ENCODE measurements around the gene ZMIZ1.

ZMIZ1 gene

GRCh38 chr10:79082631-79083596 is 14.1 kb downstream of the ZMIZ1 start:
- Histone ChIP-seq H3K4me2 (ENCODE audit: low read length) (no peak overlapping the region), H4K91ac (ENCODE audit: low read depth, low read length) (peak overlapping the region; percentile 67), H3K23ac (ENCODE audit: low read length) (no peak overlapping the region), H3K79me1 (ENCODE audit: low read length) (peaks cover 28% of the 10 kb centered on the region), H3K27me3 (ENCODE audit: insufficient read depth, low read length) (no peaks in the 10 kb centered on the region), H3K79me2 (ENCODE audit: control insufficient read depth, insufficient read depth, low read length, poor library complexity) (peaks cover 61% of the 10 kb centered on the region), H2AK5ac (ENCODE audit: low read length) (peak overlapping the region; percentile 38), H2AFZ (ENCODE audit: insufficient read depth, low read length, poor library complexity) (no peak overlapping the region), H3K27ac (ENCODE audit: low read depth, low read length) (no peak overlapping the region), H3K4me3 (ENCODE audit: low read depth, low read length) (no peak overlapping the region), H3K36me3 (ENCODE audit: control insufficient read depth in 1 of 2, insufficient read depth in 2 of 2, low read length in 2 of 2) (peaks cover 5 to 13% of the 10 kb centered on the region in 2 experiments), H3K9ac (ENCODE audit: low read length) (no peak overlapping the region), H3K4ac (ENCODE audit: low read depth, low read length) (peak overlapping the region; percentile 80), H2BK12ac (ENCODE audit: low read length) (peak overlapping the region; percentile 23), H2BK5ac (ENCODE audit: low read depth, low read length, poor library complexity) (peak overlapping the region; percentile 10), H3K4me1 (ENCODE audit: control insufficient read depth in 1 of 2, insufficient read depth in 2 of 2, low read length in 2 of 2) (peaks cover 58 to 66% of the 10 kb centered on the region in 2 experiments), H4K8ac (ENCODE audit: low read depth, low read length) (no peak overlapping the region), H3K14ac (ENCODE audit: low read length) (peak overlapping the region; percentile 12), H3K9me3 (ENCODE audit: insufficient read depth, low read depth, low read length) (no peaks in the 10 kb centered on the region), H4K12ac (ENCODE audit: low read depth, low read length) (no peak overlapping the region), H3K18ac (ENCODE audit: low read length) (peak overlapping the region; percentile 81), H2BK120ac (ENCODE audit: insufficient read depth, low read length, poor library complexity) (no peak overlapping the region)
- WGBS (ENCODE audit: extremely low coverage, insufficient coverage, insufficient read length) = no CpG with 5 or more reads among the region's 8 CpGs
- no peak for DNase-seq

GRCh38 chr10:79084012-79084971 is 15.5 kb downstream of the ZMIZ1 start:
- Histone ChIP-seq H3K4me3 (ENCODE audit: low read depth, low read length) (no peak overlapping the region), H2BK120ac (ENCODE audit: insufficient read depth, low read length, poor library complexity) (no peak overlapping the region), H3K79me2 (ENCODE audit: control insufficient read depth, insufficient read depth, low read length, poor library complexity) (peaks cover 64% of the 10 kb centered on the region), H3K9ac (ENCODE audit: low read length) (no peak overlapping the region), H3K4ac (ENCODE audit: low read depth, low read length) (peak overlapping the region; percentile 56), H4K91ac (ENCODE audit: low read depth, low read length) (no peak overlapping the region), H4K8ac (ENCODE audit: low read depth, low read length) (no peak overlapping the region), H3K4me1 (ENCODE audit: control insufficient read depth in 1 of 2, insufficient read depth in 2 of 2, low read length in 2 of 2) (peaks cover 48 to 53% of the 10 kb centered on the region in 2 experiments), H3K36me3 (ENCODE audit: control insufficient read depth in 1 of 2, insufficient read depth in 2 of 2, low read length in 2 of 2) (peaks cover 14 to 20% of the 10 kb centered on the region in 2 experiments), H3K23ac (ENCODE audit: low read length) (no peak overlapping the region), H3K14ac (ENCODE audit: low read length) (no peak overlapping the region), H2BK12ac (ENCODE audit: low read length) (no peak overlapping the region), H3K79me1 (ENCODE audit: low read length) (peaks cover 24% of the 10 kb centered on the region), H3K27me3 (ENCODE audit: insufficient read depth, low read length) (no peaks in the 10 kb centered on the region), H3K4me2 (ENCODE audit: low read length) (no peak overlapping the region), H3K18ac (ENCODE audit: low read length) (no peak overlapping the region), H2BK5ac (ENCODE audit: low read depth, low read length, poor library complexity) (no peak overlapping the region), H2AK5ac (ENCODE audit: low read length) (no peak overlapping the region), H3K9me3 (ENCODE audit: insufficient read depth, low read depth, low read length) (no peaks in the 10 kb centered on the region), H4K12ac (ENCODE audit: low read depth, low read length) (no peak overlapping the region), H2AFZ (ENCODE audit: insufficient read depth, low read length, poor library complexity) (no peak overlapping the region), H3K27ac (ENCODE audit: low read depth, low read length) (no peak overlapping the region)
- WGBS (ENCODE audit: extremely low coverage, insufficient coverage, insufficient read length) = no CpG with 5 or more reads among the region's 9 CpGs
- DNase-seq = peak in 1 of 2 donors; percentile 51

GRCh38 chr10:79084972-79085597 is 16.3 kb downstream of the ZMIZ1 start:
- no peak overlapping the region for H2BK5ac ChIP-seq (ENCODE audit: low read depth, low read length, poor library complexity)
- H3K14ac ChIP-seq (ENCODE audit: low read length) = no peak overlapping the region
- no peak overlapping the region for H2BK120ac ChIP-seq (ENCODE audit: insufficient read depth, low read length, poor library complexity)
- no peak overlapping the region for H4K12ac ChIP-seq (ENCODE audit: low read depth, low read length)
- H3K4ac ChIP-seq (ENCODE audit: low read depth, low read length) = peak overlapping the region; percentile 56
- H3K23ac ChIP-seq (ENCODE audit: low read length) = no peak overlapping the region
- H3K27ac ChIP-seq (ENCODE audit: low read depth, low read length) = no peak overlapping the region
- H3K79me1 ChIP-seq (ENCODE audit: low read length) = peaks cover 19% of the 10 kb centered on the region
- no peak overlapping the region for H3K4me3 ChIP-seq (ENCODE audit: low read depth, low read length)
- WGBS (ENCODE audit: extremely low coverage, insufficient coverage, insufficient read length) = no CpG with 5 or more reads among the region's 14 CpGs
- no peak overlapping the region for H4K8ac ChIP-seq (ENCODE audit: low read depth, low read length)
- no peak for DNase-seq
- peaks cover 40 to 45% of the 10 kb centered on the region in 2 experiments for H3K4me1 ChIP-seq (ENCODE audit: control insufficient read depth in 1 of 2, insufficient read depth in 2 of 2, low read length in 2 of 2)
- H2BK12ac ChIP-seq (ENCODE audit: low read length) = no peak overlapping the region
- H4K91ac ChIP-seq (ENCODE audit: low read depth, low read length) = no peak overlapping the region
- H3K9ac ChIP-seq (ENCODE audit: low read length) = no peak overlapping the region
- H3K79me2 ChIP-seq (ENCODE audit: control insufficient read depth, insufficient read depth, low read length, poor library complexity) = peaks cover 62% of the 10 kb centered on the region
- H2AFZ ChIP-seq (ENCODE audit: insufficient read depth, low read length, poor library complexity) = no peak overlapping the region
- peaks cover 17 to 25% of the 10 kb centered on the region in 2 experiments for H3K36me3 ChIP-seq (ENCODE audit: control insufficient read depth in 1 of 2, insufficient read depth in 2 of 2, low read length in 2 of 2)
- H3K27me3 ChIP-seq (ENCODE audit: insufficient read depth, low read length) = no peaks in the 10 kb centered on the region
- H3K9me3 ChIP-seq (ENCODE audit: insufficient read depth, low read depth, low read length) = no peaks in the 10 kb centered on the region
- H3K18ac ChIP-seq (ENCODE audit: low read length) = peak overlapping the region; percentile 2
- H3K4me2 ChIP-seq (ENCODE audit: low read length) = no peak overlapping the region
- no peak overlapping the region for H2AK5ac ChIP-seq (ENCODE audit: low read length)

- Histone ChIP-seq H3K4ac (ENCODE audit: low read depth, low read length) (no peak overlapping the region), H4K12ac (ENCODE audit: low read depth, low read length) (no peak overlapping the region), H2AFZ (ENCODE audit: insufficient read depth, low read length, poor library complexity) (no peak overlapping the region), H4K91ac (ENCODE audit: low read depth, low read length) (no peak overlapping the region), H3K14ac (ENCODE audit: low read length) (no peak overlapping the region), H3K9ac (ENCODE audit: low read length) (no peak overlapping the region), H2BK5ac (ENCODE audit: low read depth, low read length, poor library complexity) (no peak overlapping the region), H3K23ac (ENCODE audit: low read length) (no peak overlapping the region), H3K27me3 (ENCODE audit: insufficient read depth, low read length) (no peaks in the 10 kb centered on the region), H3K36me3 (ENCODE audit: control insufficient read depth in 1 of 2, insufficient read depth in 2 of 2, low read length in 2 of 2) (peaks cover 17 to 31% of the 10 kb centered on the region in 2 experiments), H3K18ac (ENCODE audit: low read length) (no peak overlapping the region), H3K79me2 (ENCODE audit: control insufficient read depth, insufficient read depth, low read length, poor library complexity) (peaks cover 63% of the 10 kb centered on the region), H2BK120ac (ENCODE audit: insufficient read depth, low read length, poor library complexity) (no peak overlapping the region), H2BK12ac (ENCODE audit: low read length) (no peak overlapping the region), H3K4me2 (ENCODE audit: low read length) (no peak overlapping the region), H3K9me3 (ENCODE audit: insufficient read depth, low read depth, low read length) (no peaks in the 10 kb centered on the region), H3K27ac (ENCODE audit: low read depth, low read length) (no peak overlapping the region), H4K8ac (ENCODE audit: low read depth, low read length) (no peak overlapping the region), H3K4me3 (ENCODE audit: low read depth, low read length) (no peak overlapping the region), H3K4me1 (ENCODE audit: control insufficient read depth in 1 of 2, insufficient read depth in 2 of 2, low read length in 2 of 2) (peaks cover 27 to 32% of the 10 kb centered on the region in 2 experiments), H2AK5ac (ENCODE audit: low read length) (no peak overlapping the region), H3K79me1 (ENCODE audit: low read length) (peaks cover 7% of the 10 kb centered on the region)
- WGBS (ENCODE audit: extremely low coverage, insufficient coverage, insufficient read length) = no CpG with 5 or more reads among the region's 2 CpGs
- DNase-seq = no peak
Measured at GRCh38 chr10:79086822-79087221, 18.1 kb downstream of the ZMIZ1 start.

All from trophoblast cell (in vitro differentiated cells and primary cell).